B cell (primary cell): ENCODE measurements around the gene C13orf42. TPM values are rescaled to one million over a fixed set of nuclear protein-coding genes. Genes with fewer than 3 reads are reported as not detected.
A peak's percentile ranks its signal among the peaks of the same experiment; 100 is the strongest.

Experiments
- ATAC-seq: fragments of 200-7000 bp; cut with Tn5 transposase; one replicate; pipeline ENCODE4 v1.10.0; 2021; ENCODE audit warnings: low read depth, mild to moderate bottlenecking, moderate number of reproducible peaks, moderate library complexity
- CTCF ChIA-PET: fragments of 350-600 bp; sonication (Branson Sonifier 250); formaldehyde crosslinking; loops from one replicate; lab custom pipeline; 2021; ENCODE audit warnings: antibody characterized with exemption, inconsistent platforms; lab: Charles Lee
- POLR2A ChIA-PET: fragments of 350-600 bp; sonication (Branson Sonifier 250); formaldehyde crosslinking; loops from one replicate; lab custom pipeline; 2021; ENCODE audit warnings: antibody characterized with exemption; lab: Charles Lee
- DNase-seq: peaks from one replicate; pipeline ENCODE4 v3.0.0; 2013
- H2AFZ ChIP-seq: 2 replicates; pipeline ENCODE4 v1.6.1; 2012; ENCODE audit warnings: mild to moderate bottlenecking, low read depth, low read length; ENCODE audit not compliant: insufficient read depth, poor library complexity, severe bottlenecking
- H3K27ac ChIP-seq, 2 donors: 1 replicate in 1 of 2; 2 replicates in 1 of 2; pipeline ENCODE4 v1.5.1; 2012 to 2013; ENCODE audit warnings: low read length in 2 of 2, mild to moderate bottlenecking in 2 of 2, moderate library complexity in 1 of 2
- H3K27me3 ChIP-seq, 4 experiments: fragments of 200-600 bp in 1 of 4; sonication (generic) in 1 of 4; replicated peaks in 1 of 4; 1 replicate in 2 of 4; 2 replicates in 2 of 4; pipeline versions ENCODE4 v1.6.1 to v1.7.0; 2013 to 2016; ENCODE audit warnings: low read length in 3 of 4, mild to moderate bottlenecking in 2 of 4, mixed read lengths in 1 of 4, moderate library complexity in 1 of 4; ENCODE audit not compliant: insufficient read depth in 4 of 4, control insufficient read depth in 3 of 4; ENCODE audit errors: control extremely low read depth in 1 of 4
- H3K36me3 ChIP-seq, 2 experiments: replicated peaks in 1 of 2; 1 replicate in 1 of 2; 2 replicates in 1 of 2; pipeline versions ENCODE4 v1.6.1 to v1.7.1; 2013; ENCODE audit warnings: low read length in 1 of 2; ENCODE audit not compliant: insufficient read depth in 2 of 2, control insufficient read depth in 1 of 2; ENCODE audit errors: control extremely low read depth in 1 of 2, extremely low read depth in 1 of 2
- H3K4me1 ChIP-seq, 2 donors: fragments of 200-600 bp in 1 of 2; sonication (generic) in 1 of 2; 1 replicate in 1 of 2; 2 replicates in 1 of 2; pipeline versions ENCODE4 v1.5.1 to v1.6.1; 2013 to 2017; ENCODE audit warnings: low read length in 2 of 2; ENCODE audit not compliant: control insufficient read depth in 2 of 2, insufficient read depth in 2 of 2
- H3K4me2 ChIP-seq: replicated peaks from 2 replicates; pipeline ENCODE3; 2012; ENCODE audit warnings: mild to moderate bottlenecking, low read depth, low read length; ENCODE audit not compliant: poor library complexity, severe bottlenecking
- H3K4me3 ChIP-seq, 5 experiments: fragments of 200-600 bp in 1 of 5; sonication (generic) in 1 of 5; 1 replicate in 3 of 5; 2 replicates in 2 of 5; pipeline versions ENCODE4 v1.5.1 to v1.7.0; 2011 to 2016; ENCODE audit warnings: low read length in 4 of 5, mild to moderate bottlenecking in 4 of 5, low read depth in 2 of 5, control low read depth in 1 of 5, moderate library complexity in 1 of 5; ENCODE audit not compliant: insufficient read depth in 1 of 5; ENCODE audit errors: control extremely low read depth in 1 of 5, extremely low read depth in 1 of 5
- H3K79me2 ChIP-seq: fragments of 200-600 bp; sonication (generic); one replicate; pipeline ENCODE4 v1.6.0; 2016; ENCODE audit warnings: low read length; ENCODE audit not compliant: control insufficient read depth, insufficient read depth
- H3K9ac ChIP-seq: fragments of 200-600 bp; sonication (generic); 2 replicates; pipeline ENCODE4 v1.6.1; 2017; ENCODE audit warnings: mild to moderate bottlenecking, low read length, moderate library complexity
- H3K9me3 ChIP-seq, 3 donors: one replicate each; pipeline versions ENCODE4 v1.6.1 to v1.7.1; 2013; ENCODE audit warnings: low read length in 2 of 3; ENCODE audit not compliant: control insufficient read depth in 2 of 3, insufficient read depth in 1 of 3; ENCODE audit errors: control extremely low read depth in 1 of 3
- H4K20me1 ChIP-seq: 2 replicates; pipeline ENCODE4 v1.6.0; 2012; ENCODE audit warnings: mild to moderate bottlenecking, low read length; ENCODE audit not compliant: insufficient read depth, control insufficient read depth, poor library complexity, severe bottlenecking
- H3K27ac Mint-ChIP-seq: one replicate; pipeline ENCODE4 v1.8.0; 2021; ENCODE audit warnings: mixed read lengths
- H3K27me3 Mint-ChIP-seq: one replicate; pipeline ENCODE4 v1.8.0; 2021; ENCODE audit warnings: mixed read lengths
- H3K4me1 Mint-ChIP-seq: one replicate; pipeline ENCODE4 v1.8.0; 2021; ENCODE audit warnings: mixed read lengths
- H3K4me3 Mint-ChIP-seq: one replicate; pipeline ENCODE4 v1.8.0; 2021; ENCODE audit warnings: mixed read lengths
- H3K9me3 Mint-ChIP-seq: one replicate; pipeline ENCODE4 v1.8.0; 2022; ENCODE audit warnings: mixed read lengths; ENCODE audit not compliant: insufficient read depth
- CTCF ChIP-seq: fragments of 200-600 bp; IDR thresholded peaks from one replicate; pipeline ENCODE4 v1.8.0; 2022; ENCODE audit warnings: antibody characterized with exemption, mild to moderate bottlenecking
- EZH2 ChIP-seq: IDR thresholded peaks from 2 replicates; pipeline ENCODE4 v1.6.1; 2012; ENCODE audit warnings: borderline replicate concordance, low read depth, mild to moderate bottlenecking, moderate library complexity, low read length; ENCODE audit not compliant: insufficient read depth, poor library complexity, severe bottlenecking
- WGBS: methylation state at CpG from one replicate; pipeline ENCODE4 v1.1.5; 2013; ENCODE audit warnings: missing lambda C conversion rate; ENCODE audit not compliant: insufficient coverage; 5-methylcytosine and 5-hydroxymethylcytosine counted together
- intact Hi-C: fragments of 100-400 bp; cut with micrococcal nuclease; formaldehyde crosslinking; loops from one replicate; pipeline ENCODE4 v1.10.0; 2022
- polyA plus RNA-seq: library from polyadenylated mRNA; depleted of rRNA; stranded (reverse); fragments of >200 nt; gene quantifications from 2 replicates; pipeline ENCODE4 v1.2.3, GENCODE V29; 2012
- total RNA-seq, 2 donors: library from RNA; stranded (reverse); fragments of 120-200 nt in 1 of 2; gene quantifications; 1 replicate in 1 of 2; 2 replicates in 1 of 2; pipeline versions ENCODE4 v1.2.3 to v1.2.4, GENCODE V29; 2013 to 2022

C13orf42 gene
- total and polyA plus RNA-seq, 2 donors (not counting 1 experiment from before 2014, with no cell fraction given): not detected

GRCh38 chr13:51065372-51066090 is 45.5 kb downstream of the C13orf42 start:
- Mint-ChIP-seq H3K27ac (no peak overlapping the region), H3K9me3 (no peaks in the 10 kb centered on the region), H3K4me3 (no peak overlapping the region), H3K4me1 (peaks cover 12% of the 10 kb centered on the region), H3K27me3 (peaks cover 50% of the 10 kb centered on the region)
- Histone ChIP-seq H4K20me1 (no peaks in the 10 kb centered on the region), H3K4me3 (no peak overlapping the region), H3K79me2 (no peaks in the 10 kb centered on the region), H3K9ac (no peak overlapping the region), H3K27ac (no peak overlapping the region), H3K9me3 (no peaks in the 10 kb centered on the region), H3K36me3 (no peaks in the 10 kb centered on the region), H3K27me3 (peaks cover 0 to 24% (median 14%) of the 10 kb centered on the region in 4 experiments), H3K4me2 (peak overlapping the region; percentile 9), H3K4me1 (peaks cover 11 to 19% of the 10 kb centered on the region in 2 donors), H2AFZ (peak overlapping the region; percentile 44)
- TF ChIP-seq EZH2 (no peak), CTCF (no peak)
- DNase-seq: no peak
- intact Hi-C loops: no loop called here
- 50% methylated on average over 10 of the region's 10 CpGs for WGBS
- CTCF ChIA-PET: interaction anchor here (1.3 to 1.5 kb wide), 3 partner anchors 60 to 1089 kb away, joined by 3 to 5 read pairs (median 3); no protein-coding TSS in a partner anchor
- POLR2A ChIA-PET: no interaction called here
- ATAC-seq: no peak

GRCh38 chr13:51064753-51065152 is 46.3 kb downstream of the C13orf42 start:
- Histone ChIP-seq H3K4me1 (peaks cover 8 to 14% of the 10 kb centered on the region in 2 donors), H3K9ac (no peak overlapping the region), H3K4me3 (no peak overlapping the region), H2AFZ (no peak overlapping the region), H3K36me3 (no peaks in the 10 kb centered on the region), H3K27ac (no peak overlapping the region), H3K9me3 (no peaks in the 10 kb centered on the region), H3K27me3 (peaks cover 0 to 24% (median 14%) of the 10 kb centered on the region in 4 experiments), H3K4me2 (no peak overlapping the region), H4K20me1 (no peaks in the 10 kb centered on the region), H3K79me2 (no peaks in the 10 kb centered on the region)
- TF ChIP-seq CTCF: no peak
- no peak for TF ChIP-seq EZH2
- H3K4me1 Mint-ChIP-seq: peaks cover 6% of the 10 kb centered on the region
- peaks cover 50% of the 10 kb centered on the region for H3K27me3 Mint-ChIP-seq
- H3K9me3 Mint-ChIP-seq: no peaks in the 10 kb centered on the region
- ChIA-PET CTCF (interaction anchor here (0.6 to 1.5 kb wide), 2 partner anchors 61 to 1092 kb away, joined by 3 read pairs; no protein-coding TSS in a partner anchor), POLR2A (no interaction called here)
- WGBS: 100% methylated on average over 3 of the region's 4 CpGs
- no peak overlapping the region for H3K27ac Mint-ChIP-seq
- DNase-seq (no peak), ATAC-seq (no peak)
- intact Hi-C loops: no loop called here
- H3K4me3 Mint-ChIP-seq: no peak overlapping the region
